ENCODE data around the gene CFB.

DNA sequence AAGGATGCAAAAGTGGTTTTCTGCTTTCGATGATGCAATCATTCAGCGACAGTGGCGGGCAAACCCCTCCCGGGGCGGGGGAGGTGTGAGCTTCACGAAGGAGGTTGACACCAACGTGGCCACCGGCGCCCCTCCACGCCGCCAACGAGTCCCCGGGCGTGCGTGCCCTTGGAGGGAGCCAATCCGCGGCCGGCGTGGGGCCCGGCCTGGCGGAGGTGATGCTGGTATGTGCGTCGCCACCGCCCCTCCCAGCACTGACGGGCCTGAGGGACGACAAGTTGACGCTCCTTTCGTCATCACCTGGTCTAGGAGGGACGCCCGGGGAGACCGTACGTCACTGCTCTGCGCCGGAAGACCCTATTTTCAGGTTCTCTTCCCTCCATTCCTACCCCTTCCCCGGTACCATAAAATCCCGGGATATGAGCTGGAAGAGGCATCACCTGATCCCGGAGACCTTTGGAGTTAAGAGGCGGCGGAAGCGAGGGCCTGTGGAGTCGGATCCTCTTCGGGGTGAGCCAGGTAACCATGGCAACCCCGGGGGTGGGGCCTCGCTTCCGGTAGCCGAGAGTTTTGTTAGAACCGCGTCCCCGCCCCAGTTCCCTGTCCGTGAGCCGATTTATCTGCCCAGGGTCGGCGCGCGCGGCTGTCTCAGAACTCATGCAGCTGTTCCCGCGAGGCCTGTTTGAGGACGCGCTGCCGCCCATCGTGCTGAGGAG lies 26.3 kb downstream of the CFB start, which contains the start of gene DXO:
- TF ChIP-seq, protein P1, sequence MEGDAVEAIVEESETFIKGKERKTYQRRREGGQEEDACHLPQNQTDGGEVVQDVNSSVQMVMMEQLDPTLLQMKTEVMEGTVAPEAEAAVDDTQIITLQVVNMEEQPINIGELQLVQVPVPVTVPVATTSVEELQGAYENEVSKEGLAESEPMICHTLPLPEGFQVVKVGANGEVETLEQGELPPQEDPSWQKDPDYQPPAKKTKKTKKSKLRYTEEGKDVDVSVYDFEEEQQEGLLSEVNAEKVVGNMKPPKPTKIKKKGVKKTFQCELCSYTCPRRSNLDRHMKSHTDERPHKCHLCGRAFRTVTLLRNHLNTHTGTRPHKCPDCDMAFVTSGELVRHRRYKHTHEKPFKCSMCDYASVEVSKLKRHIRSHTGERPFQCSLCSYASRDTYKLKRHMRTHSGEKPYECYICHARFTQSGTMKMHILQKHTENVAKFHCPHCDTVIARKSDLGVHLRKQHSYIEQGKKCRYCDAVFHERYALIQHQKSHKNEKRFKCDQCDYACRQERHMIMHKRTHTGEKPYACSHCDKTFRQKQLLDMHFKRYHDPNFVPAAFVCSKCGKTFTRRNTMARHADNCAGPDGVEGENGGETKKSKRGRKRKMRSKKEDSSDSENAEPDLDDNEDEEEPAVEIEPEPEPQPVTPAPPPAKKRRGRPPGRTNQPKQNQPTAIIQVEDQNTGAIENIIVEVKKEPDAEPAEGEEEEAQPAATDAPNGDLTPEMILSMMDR (conservative IDR thresholded peaks at IDR 0.05; ENCODE audit: low read depth, low read length): no peak
- TF ChIP-seq EZH2phosphoT487 (IDR thresholded peaks at IDR 0.05; ENCODE audit: borderline replicate concordance, low read length): no peak
- no peak for TF ChIP-seq EZH2 (IDR thresholded peaks at IDR 0.05; ENCODE audit: low read length, unreplicated experiment)
